Body of pancreas (tissue), 4 donors: ENCODE data around the gene CCDC73.

Experiments used
- POLR2A ChIP-seq, 3 donors: fragments of 450-650 bp; IDR thresholded peaks; one replicate each; pipeline ENCODE4 v1.6.1; 2016; ENCODE audit warnings: antibody characterized with exemption in 3 of 3, mild to moderate bottlenecking in 2 of 3
- TF ChIP-seq, protein P1 (sequence below), 7 experiments: fragments of 450-650 bp in 4 of 7; fragments of 200-600 bp in 3 of 7; sonication (generic) in 3 of 7; IDR thresholded peaks; one replicate each; pipeline ENCODE4 v1.5.1; 2016 to 2019; ENCODE audit warnings: antibody characterized with exemption in 7 of 7

DNA sequence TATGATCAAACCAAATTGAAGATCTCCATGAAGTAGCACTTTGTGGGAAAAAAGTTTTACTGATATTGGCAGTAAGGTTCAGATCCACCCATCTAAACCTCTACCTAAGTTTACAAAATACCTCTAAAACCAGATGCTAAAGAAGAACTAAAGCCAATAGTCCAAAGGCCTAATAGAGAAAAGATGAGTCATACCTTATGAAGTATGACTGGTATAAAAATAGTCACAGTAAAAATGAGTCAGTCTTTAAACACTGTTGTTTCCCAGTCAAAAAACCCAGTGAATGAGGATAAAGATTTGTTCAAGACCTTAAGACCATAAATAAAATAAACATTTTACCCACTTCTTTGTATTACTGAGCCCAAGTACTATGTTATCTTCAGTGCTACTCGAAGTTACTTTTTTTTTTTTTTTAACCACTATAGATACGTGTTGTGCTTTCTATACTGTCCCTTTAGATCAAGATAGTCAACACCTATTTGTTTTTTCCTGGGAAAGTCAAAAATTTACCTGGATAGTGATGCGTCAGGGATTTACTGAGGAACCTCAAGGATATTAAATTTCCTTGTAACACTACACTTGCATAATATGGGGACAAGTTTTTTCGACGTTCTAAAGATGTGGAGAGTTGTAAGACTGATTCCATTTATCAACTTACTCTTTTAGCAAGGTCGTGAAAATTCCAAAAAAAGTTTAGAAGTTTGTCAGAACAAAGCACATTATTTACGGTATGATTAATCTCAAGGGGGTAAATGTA lies 87.3 kb downstream of the CCDC73 start:
- no peak for TF ChIP-seq POLR2A (IDR thresholded peaks at IDR 0.05)
- TF ChIP-seq, protein P1, sequence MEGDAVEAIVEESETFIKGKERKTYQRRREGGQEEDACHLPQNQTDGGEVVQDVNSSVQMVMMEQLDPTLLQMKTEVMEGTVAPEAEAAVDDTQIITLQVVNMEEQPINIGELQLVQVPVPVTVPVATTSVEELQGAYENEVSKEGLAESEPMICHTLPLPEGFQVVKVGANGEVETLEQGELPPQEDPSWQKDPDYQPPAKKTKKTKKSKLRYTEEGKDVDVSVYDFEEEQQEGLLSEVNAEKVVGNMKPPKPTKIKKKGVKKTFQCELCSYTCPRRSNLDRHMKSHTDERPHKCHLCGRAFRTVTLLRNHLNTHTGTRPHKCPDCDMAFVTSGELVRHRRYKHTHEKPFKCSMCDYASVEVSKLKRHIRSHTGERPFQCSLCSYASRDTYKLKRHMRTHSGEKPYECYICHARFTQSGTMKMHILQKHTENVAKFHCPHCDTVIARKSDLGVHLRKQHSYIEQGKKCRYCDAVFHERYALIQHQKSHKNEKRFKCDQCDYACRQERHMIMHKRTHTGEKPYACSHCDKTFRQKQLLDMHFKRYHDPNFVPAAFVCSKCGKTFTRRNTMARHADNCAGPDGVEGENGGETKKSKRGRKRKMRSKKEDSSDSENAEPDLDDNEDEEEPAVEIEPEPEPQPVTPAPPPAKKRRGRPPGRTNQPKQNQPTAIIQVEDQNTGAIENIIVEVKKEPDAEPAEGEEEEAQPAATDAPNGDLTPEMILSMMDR (IDR thresholded peaks at IDR 0.05): no peak
